Astrocyte of the spinal cord (primary cell): Measurements from ENCODE around the gene EHBP1L1.

Experiments
- DNase-seq: peaks from one replicate; pipeline ENCODE4 v3.0.0; 2011; ENCODE audit warnings: low read depth, low spot score
- H3K4me3 ChIP-seq: 2 replicates; pipeline ENCODE4 v1.5.1; 2011; ENCODE audit warnings: low read depth, mild to moderate bottlenecking, low read length, moderate library complexity
- CTCF ChIP-seq: IDR thresholded peaks from 2 replicates; pipeline ENCODE4 v1.5.1; 2012; ENCODE audit warnings: low read depth, mild to moderate bottlenecking, low read length, inconsistent platforms
- in situ Hi-C: cut with HindIII; loops from 2 replicates; pipeline ENCODE4 v1.10.0; 2017; ENCODE audit warnings: low sequenced_read_pairs

Gene EHBP1L1

GRCh38 chr11:65620666-65621065, 44.8 kb downstream of the EHBP1L1 start:
- no peak for TF ChIP-seq CTCF
- H3K4me3 ChIP-seq: no peak overlapping the region
- in situ Hi-C loops: no loop called here
- DNase-seq: no peak

- TF ChIP-seq CTCF: no peak
- no peak for DNase-seq
- no peak overlapping the region for H3K4me3 ChIP-seq
- in situ Hi-C loops: no loop called here
Measured at GRCh38 chr11:65621460-65621859, 45.6 kb downstream of the EHBP1L1 start.

- H3K4me3 ChIP-seq: no peak overlapping the region
- DNase-seq: no peak
- in situ Hi-C loops: no loop called here
- TF ChIP-seq CTCF: no peak
Measured at GRCh38 chr11:65622011-65622410, 46.2 kb downstream of the EHBP1L1 start.

- in situ Hi-C loops: no loop called here
- no peak for DNase-seq
- no peak for TF ChIP-seq CTCF
- no peak overlapping the region for H3K4me3 ChIP-seq
Measured at GRCh38 chr11:65623177-65623576, 47.3 kb downstream of the EHBP1L1 start.

- in situ Hi-C loops: no loop called here
- TF ChIP-seq CTCF: no peak
- DNase-seq: no peak
- H3K4me3 ChIP-seq: no peak overlapping the region
Measured at GRCh38 chr11:65623852-65624616, 48.2 kb downstream of the EHBP1L1 start.

- in situ Hi-C loops: no loop called here
- no peak overlapping the region for H3K4me3 ChIP-seq
- no peak for DNase-seq
- no peak for TF ChIP-seq CTCF
Measured at GRCh38 chr11:65624931-65625627, 49.2 kb downstream of the EHBP1L1 start.
